SKM-1 treated with dmso at 0.1 percent for 144 hours (cell line): ENCODE data around the gene TNFAIP2.
A peak's percentile ranks its signal among the peaks of the same experiment; 100 is the strongest.

Experiments
- DNase-seq: peaks from one replicate; lab custom pipeline; 2025; ENCODE audit not compliant: unreplicated experiment; lab: John Stamatoyannopoulos, UW

TNFAIP2 gene

DNA sequence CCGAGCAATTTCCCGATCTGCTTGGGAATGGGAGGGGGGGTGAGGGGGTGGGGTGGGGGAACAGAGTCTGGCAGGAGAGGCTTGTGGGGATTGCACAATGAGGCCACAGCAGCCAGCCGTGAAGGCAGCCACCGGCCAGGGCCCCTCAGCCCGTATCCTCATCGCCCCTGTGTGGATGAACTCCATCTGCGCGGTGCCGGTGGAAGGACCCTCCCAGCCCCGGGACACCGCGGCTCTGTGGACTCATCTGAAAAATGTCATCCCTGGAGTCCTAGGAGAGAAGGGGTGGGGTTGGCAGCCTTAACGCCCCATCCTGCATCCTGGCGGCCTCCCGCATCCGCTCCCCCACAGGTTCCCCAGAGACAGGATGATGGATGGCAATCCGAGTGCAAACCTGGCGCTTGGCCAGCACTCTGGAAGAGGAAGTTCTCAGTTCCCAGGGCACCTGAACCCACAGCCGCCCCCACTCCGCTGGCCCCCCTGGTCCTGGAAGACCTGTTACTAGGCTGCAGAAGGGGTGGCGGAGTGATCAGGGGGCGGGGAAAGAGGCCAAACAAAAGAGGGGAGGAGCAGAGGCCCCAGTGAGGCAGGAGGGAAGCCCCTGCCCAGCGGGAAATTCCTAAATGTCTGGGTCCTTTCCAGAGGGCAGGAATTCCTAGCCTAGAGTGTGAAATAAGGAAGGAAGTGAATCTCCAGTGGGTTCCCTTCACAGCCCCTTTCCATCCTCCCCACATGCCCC lies 1.2 kb upstream of the TNFAIP2 start:
- peak; percentile 70 for DNase-seq

DNA sequence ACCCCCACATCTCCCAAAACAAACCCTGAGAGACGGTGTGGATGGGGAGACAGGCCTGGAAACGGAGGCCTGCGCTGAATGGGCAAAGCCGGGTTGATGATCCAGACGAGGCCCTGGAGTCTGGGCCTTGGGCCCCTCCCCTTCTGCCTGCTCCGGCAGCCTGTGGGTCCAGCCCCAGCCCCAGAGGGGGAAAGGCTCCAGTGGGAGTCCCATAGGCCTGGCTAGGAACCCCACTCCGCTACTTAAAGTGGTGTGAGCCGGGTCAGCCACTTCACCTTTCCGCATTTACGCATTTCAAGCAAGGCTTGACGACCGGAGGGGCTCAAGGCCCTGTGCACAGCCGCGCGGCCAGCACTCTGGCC lies 695 bp upstream of the TNFAIP2 start:
- DNase-seq, result no peak

DNA sequence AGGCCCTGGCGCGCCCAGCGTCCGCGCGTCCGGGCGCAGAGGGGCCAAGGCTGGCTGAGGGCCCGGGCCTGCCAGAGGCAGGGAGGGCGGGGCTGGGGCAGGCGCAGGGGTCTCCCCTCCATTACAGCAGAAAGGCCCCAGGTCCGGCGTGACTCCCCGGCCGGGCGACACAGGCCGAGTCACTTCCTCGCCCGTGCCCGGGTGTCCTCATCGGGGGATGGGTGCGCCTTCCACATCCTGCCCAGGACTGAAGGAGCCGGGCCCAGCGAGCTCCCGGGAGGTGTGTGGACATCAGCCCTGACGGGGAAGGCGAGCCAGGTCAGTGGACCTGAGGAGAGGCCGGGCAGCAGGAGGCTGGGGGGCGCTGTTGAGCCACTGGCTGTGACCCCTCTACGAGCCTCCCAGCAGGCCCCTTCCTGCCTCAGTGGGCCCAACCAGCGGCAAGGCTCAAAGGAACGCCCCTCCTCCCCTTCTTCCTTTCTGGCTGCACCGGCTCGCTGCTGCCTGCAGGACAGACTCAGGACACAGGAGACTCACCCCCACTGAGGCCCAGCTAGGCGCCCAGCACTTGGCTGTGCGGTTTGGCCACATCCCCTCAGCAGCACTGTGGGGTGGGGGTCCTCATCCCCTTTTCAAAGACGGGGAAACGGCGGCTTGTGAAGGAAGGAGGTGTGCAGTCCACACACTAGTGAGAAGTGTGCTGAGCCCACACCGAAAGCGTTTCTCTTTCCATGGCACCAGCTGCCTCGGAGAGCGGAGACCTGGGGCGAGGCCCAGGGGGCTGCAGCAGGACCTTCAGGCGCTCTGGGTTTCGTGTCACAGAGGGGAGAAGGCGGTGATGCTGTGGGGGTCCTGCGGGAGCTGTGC lies 606 bp downstream of the TNFAIP2 start:
- no peak for DNase-seq

DNA sequence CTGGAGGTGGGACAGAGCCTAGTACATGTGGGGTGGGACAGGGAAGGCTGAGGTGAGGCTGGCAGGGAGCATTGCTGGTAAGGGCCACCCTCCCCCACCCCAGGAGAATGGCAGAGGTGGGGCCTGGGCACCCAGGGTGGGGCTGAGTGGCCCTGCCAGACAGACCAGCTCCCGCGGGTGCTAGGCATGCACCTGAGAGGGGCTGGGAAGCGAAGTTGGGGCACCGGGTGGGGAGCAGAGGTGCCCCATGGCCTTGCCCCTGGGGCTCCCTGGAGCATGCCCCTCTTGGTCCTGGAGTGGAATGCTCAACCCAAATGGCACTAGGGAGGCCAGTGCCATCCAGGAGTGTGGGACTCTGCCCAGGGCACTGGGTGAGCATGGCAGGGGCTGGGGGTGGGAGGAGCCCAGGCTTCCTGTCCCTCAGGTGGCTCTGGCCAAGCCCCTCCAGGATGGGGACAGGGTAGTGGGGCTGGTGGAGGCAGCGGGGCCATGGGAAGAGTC lies 1.3 kb downstream of the TNFAIP2 start:
- no peak for DNase-seq

DNA sequence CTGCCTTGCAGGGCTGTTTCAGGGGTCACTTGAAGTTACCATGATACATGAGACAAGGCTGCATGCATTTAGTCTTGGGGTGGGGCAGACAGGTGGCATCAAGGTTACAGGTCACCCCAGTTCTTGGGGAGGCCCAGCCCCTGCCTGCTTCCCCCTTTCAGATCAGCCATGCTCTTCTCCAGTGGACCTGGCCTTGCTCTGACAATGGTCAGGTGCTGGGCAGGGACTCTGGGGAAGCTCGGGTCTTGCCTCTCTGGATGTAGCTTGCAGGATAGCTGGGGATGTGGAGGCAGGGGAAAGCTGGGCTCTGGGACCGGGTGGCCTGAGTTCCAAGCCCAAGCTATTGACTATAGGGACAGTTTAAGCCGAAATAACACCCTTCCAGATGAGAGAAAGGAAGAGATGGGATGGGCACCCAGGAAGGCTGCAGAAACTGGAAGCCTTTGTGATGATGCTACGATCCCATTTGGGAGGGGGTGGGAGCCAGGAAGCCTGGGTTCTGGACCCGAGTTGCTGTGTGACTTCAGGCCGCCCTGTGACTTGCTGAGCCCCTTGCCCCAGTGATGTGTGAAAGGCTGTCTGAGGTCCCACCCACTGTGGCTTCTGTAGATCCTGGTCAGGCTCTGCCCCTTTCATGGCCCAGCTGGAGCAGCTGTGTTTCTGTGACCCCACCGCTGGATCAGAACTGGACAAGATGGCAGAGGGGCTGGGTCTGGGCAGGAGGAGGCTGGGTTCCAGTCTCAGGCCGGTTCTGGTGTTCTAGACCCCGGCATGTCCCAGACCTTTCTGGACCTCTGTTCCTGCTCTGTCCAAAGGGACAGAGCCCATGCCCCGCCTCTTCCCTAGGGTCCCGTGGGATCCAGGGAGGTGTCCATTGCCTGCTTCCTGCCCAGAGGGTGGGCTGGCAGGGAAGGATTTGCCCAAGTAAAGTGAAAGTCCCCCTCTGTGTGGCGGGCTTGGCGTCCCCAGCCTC lies 2.1 kb downstream of the TNFAIP2 start:
- DNase-seq, result no peak

DNA sequence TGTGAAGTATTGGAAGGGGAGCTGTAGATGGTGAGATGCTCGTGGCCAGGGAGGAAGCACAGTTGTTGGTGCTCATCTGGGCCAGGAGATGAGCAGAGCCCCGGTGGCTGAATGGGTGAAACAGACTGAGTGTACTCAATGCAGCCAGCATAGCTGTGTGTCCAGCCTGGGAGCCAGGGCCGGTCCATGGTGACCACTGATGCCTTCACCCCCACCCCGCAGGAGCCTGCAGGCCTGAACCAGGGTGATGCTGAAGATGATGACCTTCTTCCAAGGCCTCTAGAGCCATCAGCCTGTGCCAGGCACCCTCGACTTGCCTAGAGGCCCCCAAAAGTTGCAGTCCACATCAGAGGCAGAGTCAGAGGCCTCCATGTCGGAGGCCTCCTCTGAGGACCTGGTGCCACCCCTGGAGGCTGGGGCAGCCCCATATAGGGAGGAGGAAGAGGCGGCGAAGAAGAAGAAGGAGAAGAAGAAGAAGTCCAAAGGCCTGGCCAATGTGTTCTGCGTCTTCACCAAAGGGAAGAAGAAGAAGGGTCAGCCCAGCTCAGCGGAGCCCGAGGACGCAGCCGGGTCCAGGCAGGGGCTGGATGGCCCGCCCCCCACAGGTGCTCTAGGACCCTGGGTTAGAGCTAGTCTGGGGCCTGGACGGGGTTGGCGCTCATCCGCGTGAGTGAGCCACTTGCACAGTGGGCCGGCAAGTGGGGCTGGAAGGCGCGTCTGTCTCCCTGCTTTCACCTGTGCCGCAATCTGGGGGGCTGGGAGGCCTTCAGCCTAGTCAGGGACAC lies 3.0 kb downstream of the TNFAIP2 start:
- no peak for DNase-seq

DNA sequence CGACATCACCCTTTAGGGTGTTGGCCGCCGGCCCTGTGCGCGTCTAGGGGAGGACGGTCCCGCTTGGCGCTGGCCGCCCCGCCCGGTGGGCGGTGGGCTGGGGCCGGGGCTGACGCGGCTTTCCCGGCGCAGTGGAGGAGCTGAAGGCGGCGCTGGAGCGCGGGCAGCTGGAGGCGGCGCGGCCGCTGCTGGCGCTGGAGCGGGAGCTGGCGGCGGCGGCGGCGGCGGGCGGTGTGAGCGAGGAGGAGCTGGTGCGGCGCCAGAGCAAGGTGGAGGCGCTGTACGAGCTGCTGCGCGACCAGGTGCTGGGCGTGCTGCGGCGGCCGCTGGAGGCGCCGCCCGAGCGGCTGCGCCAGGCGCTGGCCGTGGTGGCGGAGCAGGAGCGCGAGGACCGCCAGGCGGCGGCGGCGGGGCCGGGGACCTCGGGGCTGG lies 3.6 kb downstream of the TNFAIP2 start:
- DNase-seq, result no peak

DNA sequence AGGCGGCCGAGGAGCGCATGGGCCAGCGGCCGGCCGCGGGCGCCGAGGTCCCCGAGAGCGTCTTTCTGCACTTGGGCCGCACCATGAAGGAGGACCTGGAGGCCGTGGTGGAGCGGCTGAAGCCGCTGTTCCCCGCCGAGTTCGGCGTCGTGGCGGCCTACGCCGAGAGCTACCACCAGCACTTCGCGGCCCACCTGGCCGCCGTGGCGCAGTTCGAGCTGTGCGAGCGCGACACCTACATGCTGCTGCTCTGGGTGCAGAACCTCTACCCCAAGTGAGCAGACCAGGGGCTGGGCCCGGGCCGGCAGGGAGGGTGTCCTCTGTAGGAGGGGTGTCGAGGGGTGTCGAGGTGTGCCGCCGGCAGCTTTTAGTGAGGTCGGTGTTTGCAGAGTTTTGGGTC lies 4.1 kb downstream of the TNFAIP2 start:
- DNase-seq, result no peak

DNA sequence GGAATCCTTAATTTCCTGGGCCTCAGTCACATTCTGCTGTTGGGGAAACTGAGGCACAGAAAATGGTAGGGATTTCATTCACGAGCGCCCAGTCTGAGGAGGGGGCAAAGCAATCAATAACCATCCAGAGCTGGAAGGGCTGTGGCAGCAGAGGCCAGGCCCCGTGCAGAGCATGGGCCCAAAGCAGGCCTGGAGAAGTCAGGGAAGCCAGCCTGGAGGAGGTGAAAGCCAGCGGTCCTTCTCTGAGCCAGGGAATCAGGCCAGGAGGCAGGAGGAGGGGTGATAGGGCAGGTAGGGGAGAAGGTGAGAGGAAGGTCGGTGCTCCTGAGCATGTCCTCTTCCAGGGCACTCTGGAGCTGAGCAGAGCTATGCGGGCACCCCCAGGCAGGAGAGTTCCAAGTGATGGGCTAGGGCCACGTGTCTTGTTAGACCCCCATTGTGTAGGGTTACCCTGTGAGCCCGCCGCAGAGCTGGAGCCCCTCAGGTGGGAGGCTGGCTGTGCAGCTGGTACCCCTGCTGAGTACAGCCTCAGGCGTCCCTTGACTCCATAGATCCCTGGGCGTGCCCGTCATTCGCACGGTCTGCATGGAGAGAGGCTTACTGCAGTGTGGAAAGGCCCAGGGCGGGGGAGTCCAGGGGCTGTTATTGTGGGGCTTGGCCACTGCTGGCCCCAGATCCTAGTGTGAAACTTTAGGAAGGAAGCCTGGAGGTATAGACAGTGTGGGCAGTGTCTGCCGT lies 4.8 kb downstream of the TNFAIP2 start:
- DNase-seq, result no peak

DNA sequence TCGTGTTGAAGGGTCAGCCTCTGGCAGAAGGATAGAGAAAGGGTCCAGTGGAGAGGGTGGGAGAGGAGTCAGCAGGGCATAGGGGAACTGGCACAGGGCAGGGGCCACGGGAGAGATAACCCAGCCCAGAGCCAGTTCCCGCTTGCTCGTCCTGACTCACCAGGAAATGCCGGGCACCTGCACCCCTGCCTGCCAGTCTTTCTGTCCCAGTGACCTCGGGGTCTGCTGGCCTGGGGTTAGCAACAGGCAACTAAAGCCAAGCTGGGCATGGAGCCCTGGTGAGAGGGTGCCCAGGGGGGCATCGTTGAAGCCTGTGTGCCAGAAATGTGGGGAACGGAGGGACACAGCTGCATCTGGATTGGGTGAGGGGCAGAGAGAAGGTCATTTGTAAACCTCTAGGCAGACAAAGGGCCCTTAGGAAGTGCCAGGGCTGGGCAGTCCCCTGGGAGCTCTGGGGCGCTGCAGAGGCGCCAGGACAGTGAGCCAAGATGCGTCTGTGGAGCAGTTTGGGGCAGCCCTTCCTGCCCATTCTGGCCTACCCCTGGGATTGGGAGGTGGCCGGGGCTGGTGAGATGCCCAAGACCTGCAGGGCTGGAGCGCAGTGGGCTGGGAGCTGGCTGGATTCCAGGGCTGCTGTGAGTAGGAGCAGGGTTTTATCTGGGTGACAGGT lies 5.5 kb downstream of the TNFAIP2 start:
- no peak for DNase-seq

DNA sequence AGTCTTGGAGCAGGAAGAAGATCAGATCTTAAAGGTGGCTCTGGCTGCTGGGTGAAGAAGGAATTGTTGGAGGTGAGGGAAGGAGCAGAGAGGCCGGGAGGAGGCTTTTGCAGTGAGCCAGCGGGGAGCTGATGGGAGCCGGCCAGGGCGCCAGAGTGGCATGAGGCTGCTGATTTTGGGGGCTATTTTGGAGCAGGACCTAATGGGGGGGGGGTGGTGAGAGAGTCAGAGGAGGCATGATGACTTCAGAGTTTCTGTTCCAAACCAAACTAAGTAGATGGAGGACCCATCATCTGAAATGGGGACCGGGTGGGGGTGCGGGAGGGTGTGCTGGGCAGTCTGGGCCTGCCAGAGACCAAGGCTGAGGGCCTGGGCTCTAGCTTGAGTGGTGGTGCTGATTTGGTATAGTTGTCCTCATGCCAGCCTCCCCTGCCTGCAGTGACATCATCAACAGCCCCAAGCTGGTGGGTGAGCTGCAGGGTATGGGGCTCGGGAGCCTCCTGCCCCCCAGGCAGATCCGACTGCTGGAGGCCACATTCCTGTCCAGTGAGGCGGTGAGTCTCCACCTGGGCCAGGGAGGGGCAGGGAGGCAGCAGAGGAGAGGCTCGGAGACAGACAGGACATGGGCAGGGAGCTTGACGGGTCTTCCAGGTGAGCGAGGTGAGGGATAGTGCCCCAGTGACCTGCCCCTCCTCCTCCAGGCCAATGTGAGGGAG lies 6.2 kb downstream of the TNFAIP2 start:
- DNase-seq, result no peak

DNA sequence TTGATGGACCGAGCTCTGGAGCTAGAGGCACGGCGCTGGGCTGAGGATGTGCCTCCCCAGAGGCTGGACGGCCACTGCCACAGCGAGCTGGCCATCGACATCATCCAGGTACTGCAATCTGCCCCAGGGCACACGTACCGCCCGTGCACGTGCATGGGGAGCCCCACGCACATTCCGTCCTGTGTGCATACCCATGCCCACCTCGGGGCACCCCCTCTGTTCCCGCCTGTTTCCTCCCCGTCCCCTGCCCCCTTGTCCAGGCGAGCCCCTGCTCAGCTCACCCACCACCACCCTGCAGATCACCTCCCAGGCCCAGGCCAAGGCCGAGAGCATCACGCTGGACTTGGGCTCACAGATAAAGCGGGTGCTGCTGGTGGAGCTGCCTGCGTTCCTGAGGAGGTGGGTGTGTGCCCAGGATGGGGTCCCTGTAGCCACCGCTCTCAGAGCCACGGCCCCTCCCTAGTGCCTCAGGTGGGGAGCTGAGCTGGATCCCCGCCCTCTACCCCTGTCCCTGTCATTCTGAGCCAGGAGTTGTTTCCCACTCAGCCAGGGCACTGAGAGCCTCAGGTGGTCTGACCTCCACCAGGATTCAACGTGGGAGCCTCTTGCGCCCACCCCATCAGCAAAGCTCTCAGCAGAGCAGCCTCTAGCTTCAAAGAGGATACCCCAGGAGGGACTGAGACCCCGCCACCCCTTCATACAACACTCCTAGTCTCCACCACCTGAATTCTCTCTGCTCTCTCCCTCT lies 6.9 kb downstream of the TNFAIP2 start:
- DNase-seq, result no peak

DNA sequence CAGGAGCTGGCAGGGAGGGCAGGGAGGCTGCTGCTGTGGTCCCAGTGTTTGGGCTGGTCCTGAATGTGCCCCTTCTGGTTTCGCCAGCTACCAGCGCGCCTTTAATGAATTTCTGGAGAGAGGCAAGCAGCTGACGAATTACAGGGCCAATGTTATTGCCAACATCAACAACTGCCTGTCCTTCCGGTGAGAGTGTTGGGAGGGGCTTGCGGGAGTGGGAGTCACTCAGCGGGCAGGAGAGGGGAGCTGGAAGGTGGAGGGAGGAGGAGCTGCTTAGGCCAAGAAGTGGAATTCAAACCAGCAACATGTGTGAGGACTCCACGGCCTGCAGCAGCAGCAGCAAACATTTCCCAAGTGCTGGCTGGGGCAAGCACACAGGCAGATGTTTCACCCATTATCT lies 7.7 kb downstream of the TNFAIP2 start:
- DNase-seq, result no peak

DNA sequence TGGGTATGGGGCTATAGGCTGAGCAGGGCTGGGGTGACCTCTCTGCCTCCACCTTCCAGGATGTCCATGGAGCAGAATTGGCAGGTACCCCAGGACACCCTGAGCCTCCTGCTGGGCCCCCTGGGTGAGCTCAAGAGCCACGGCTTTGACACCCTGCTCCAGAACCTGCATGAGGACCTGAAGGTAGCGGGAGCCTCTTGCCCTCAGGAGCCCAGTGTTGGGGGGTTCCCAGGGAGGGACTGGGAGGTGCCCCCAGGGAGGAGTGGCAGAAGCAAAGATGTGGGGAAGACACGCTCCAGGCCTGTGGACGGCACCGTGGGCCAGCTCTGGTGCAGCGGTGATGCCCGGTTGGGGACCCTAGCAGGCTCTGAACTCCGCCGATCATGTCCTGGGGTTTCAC lies 8.3 kb downstream of the TNFAIP2 start:
- DNase-seq, result no peak

DNA sequence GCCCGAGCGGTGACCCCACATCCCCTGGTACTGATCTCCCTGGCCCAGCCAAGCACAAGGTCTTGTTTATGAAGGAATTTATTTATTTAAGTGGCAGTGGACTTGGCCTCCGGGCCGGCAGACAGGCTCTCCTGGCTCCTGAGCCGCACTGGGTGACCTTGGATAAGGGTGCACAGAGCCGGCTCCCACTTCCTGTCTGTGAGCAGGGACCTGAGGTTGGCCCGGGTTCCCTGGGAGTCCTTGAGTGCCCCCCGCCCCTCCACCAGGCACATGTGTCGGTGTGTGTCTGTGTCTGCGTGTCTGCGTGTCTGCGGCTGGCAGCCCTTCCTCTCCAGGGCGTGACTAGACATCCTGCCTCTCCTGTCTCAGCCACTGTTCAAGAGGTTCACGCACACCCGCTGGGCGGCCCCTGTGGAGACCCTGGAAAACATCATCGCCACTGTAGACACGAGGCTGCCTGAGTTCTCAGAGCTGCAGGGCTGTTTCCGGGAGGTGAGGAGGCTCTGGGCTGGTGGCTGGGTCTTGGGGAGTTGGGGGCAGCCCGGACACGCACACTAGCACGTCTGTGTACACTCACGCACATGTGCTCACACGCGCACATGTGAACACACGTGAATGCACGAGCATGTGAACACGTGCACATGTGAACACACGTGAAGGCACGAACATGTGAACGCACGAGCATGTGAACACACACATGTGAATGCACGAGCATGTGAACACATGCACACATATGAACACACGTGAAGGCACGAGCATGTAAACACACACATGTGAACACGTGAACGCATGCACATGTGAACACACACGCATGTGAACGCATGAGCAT lies 9.3 kb downstream of the TNFAIP2 start:
- DNase-seq, result no peak

DNA sequence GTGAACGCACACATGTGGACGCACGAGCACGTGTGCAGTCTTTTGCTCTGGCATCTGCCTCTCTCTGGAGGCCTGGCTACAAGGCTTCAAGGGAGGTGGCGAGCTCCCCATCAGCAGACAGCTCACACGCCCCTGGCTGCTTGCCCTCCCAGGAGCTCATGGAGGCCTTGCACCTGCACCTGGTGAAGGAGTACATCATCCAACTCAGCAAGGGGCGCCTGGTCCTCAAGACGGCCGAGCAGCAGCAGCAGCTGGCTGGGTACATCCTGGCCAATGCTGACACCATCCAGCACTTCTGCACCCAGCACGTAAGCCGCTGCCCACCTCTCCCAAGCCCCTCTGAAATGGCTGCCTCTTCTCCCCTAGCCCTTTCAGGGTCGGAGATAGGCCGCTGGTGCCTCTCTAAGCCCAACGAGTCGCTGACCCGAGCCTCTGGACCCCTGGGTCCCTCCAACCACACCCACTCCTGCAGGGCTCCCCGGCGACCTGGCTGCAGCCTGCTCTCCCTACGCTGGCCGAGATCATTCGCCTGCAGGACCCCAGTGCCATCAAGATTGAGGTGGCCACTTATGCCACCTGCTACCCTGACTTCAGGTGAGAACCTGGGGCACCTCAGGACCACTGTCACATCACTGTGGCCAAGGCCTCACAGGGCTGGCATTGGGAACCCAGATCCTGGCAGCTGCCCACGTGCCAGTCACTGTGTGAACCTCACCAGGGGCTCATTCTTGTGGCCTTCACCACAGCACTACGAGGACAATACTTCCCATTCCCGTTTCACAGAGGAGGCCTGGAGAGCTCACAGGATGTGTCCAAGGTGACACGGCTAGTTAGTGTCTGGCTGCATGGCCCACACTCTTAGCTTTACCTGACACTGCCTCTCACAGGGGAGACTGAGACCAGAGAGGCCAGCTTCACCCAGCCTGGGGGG lies 10.2 kb downstream of the TNFAIP2 start:
- no peak for DNase-seq
